Activated CD4-positive, CD25-positive, alpha-beta regulatory T cell treated with anti-CD3 and anti-CD28 coated beads, Interleukin-2, amount 50 U/mL, for 24 hours (primary cell): Measurements from ENCODE around the gene ATP4B.

Source experiments
- ATAC-seq, 2 donors: fragments of 150-1000 bp; cut with Tn5 transposase; one replicate each; pipeline ENCODE4 v1.10.0; 2021; ENCODE audit warnings: mild to moderate bottlenecking in 1 of 2, moderate library complexity in 1 of 2

The ATP4B gene

GRCh38 chr13:113657851-113658741, at the start of gene ATP4B:
Gene ATP4B (minus strand): TSS chr13:113658198. CDS start chr13:113658144, 54 bp downstream.
- no peak for ATAC-seq

GRCh38 chr13:113672002-113672651, 14.1 kb upstream of the ATP4B start:
- ATAC-seq = no peak

DNA sequence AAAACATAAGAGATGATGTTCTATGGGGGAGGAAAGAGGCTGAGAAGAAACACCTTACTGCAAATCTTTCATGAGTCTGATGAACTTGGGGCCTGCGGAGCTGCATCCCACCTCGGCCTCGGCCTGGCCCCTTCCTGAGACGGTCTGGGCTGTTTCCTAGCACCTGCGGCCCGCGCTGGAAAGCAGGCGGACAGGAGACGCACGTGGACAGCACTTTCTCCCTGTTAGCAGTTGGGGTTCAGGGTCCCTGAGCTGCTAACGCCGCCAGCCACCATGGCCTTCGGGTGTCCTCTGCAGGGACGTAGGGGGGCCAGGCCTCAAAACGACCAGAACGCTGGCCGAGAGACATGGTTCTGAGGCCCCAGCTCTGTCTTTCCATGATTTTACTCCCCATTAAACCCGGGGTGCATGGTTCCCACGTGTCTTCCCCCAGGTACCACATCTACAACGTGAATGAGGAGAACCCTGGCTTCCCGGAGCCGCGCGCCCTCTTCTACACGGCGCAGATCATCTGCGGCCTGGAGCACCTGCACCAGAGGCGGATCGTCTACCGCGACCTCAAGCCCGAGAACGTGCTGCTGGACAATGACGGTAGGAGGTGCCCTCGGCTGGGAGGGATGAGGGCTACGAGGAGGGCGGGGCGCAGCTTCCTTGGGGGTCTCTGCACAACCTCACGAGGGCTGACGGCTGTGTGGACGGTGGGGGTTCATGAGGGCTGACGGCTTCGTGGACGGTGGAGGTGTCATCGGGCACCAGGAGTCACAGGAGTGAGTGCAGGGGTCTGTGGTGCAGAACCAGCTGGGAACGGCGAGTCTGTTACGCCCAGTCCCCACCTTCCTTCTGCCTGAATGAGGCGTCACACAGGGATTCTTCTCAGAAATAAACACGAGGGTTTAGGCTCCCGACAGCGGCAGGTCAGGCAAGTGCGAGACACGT, 13.3 kb upstream of the ATP4B start:
- no peak for ATAC-seq

DNA sequence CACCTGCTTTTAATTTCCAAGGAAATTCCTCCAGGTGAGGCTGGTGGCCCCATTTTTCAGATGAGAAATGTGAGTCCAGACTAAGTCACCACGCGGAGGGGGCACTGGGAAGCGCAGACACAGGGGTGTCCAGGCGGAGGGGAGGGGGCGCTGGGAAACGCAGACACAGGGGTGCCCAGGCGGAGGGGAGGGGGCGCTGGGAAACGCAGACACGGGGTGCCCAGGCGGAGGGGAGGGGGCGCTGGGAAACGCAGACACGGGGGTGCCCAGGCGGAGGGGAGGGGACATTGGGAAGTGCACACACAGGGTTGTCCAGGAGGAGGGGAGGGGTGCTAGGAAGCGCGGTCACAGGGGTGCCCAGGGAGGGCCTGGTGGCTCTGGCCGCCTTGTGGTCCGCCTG, 12.5 kb upstream of the ATP4B start:
- no peak for ATAC-seq

DNA sequence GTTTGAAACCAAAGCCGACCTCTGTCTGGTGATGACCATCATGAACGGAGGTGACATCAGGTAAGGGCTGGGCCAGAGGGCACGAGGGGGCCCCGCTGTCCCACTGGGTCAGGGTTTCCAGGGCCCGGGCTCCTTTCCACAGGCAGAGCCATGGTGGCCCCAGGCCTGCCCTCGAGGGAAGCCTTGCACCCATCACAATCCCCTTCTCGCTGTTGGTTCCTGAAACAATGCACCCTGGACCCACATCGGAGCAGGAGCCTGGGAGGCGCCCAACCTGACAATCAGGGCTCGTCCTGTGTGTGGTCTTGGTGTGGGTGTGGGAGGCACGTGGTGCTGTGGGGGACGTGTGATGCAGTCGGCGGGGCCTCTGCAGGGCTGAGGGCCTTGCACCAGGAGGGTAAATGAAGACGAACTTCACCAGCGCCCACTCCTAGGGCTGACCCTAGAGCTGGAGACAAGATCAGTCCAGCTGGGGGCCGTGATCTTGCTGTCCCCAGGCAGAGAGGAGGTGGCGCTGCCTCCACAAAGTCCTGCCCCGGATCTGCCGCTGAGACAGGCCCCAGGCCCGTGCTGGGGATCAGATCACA, 11.8 kb upstream of the ATP4B start:
- ATAC-seq = no peak

DNA sequence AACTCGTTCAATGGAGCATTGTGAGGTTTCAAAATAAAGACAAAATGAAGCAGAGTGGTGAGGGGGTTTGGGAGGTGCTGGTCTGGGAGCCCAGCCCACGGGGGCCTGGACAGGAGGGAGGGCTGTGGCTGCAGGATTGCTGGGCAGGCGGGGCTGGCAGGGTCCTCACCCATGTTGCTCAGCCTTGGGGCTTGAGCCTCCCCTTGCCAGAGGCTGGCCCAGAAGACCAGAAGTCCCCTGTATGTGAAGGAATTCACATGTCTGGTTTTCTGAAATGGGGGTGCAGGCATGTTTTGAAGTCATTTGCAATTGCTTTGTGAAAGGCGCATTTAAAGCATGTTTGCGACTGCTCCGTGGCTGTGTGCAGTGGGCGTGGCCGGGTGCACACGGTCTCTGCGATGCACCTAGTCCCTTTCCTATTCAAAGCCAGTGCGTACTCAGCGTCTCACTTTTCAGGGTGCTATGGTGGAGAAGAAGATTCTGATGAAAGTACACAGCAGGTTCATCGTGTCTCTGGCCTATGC, 11.3 kb upstream of the ATP4B start:
- no peak for ATAC-seq

GRCh38 chr13:113668491-113668971, 10.5 kb upstream of the ATP4B start:
- no peak for ATAC-seq

GRCh38 chr13:113667771-113668490, 9.9 kb upstream of the ATP4B start:
- ATAC-seq = no peak

- ATAC-seq = no peak
Measured at GRCh38 chr13:113666951-113667701, 9.1 kb upstream of the ATP4B start, which contains the start of gene GRK1. Gene GRK1 (plus strand): TSS chr13:113667219. CDS start chr13:113667387, 168 bp downstream.

- ATAC-seq = no peak
Measured at GRCh38 chr13:113666329-113666670, 8.3 kb upstream of the ATP4B start.

DNA sequence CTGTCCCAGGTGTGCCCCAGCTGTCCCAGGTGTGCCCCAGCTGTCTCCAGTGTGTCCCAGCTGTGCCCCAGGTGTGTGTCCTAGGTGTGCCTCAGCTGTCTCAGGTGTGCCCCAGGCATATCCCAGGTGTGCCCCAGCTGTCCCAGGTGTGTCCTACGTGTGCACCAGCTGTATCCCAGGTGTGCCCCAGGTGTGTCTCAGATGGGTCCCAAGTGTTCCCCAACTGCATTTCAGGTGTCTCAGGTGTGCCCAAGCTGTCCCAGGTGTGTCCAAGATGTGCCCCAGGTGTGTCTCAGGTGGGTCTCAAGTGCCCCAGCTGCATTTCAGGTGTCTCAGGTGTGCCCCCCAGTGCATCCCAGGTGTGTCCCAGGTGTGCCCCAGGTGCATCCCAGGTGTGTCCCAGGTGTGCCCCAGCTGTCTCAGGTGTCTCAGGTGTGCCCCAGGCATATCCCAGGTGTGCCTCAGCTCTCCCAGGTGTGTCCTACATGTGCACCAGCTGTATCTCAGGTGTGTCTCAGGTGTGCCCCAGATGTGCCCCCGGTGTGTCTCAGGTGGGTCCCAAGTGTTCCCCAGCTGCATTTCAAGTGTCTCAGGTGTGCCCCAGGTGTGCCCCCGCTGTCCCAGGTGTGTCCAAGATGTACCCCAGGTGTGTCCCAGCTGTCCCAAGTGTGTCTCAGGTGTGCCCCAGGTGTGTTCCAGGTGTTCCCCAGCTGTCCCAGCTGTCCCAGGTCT, 7.8 kb upstream of the ATP4B start:
- ATAC-seq = no peak

GRCh38 chr13:113664751-113665596, 7.0 kb upstream of the ATP4B start:
- no peak for ATAC-seq

- no peak for ATAC-seq
Measured at GRCh38 chr13:113663934-113664333, 5.9 kb upstream of the ATP4B start.

GRCh38 chr13:113661509-113661908, 3.5 kb upstream of the ATP4B start:
- ATAC-seq = no peak

- no peak for ATAC-seq
Measured at GRCh38 chr13:113660066-113660465, 2.1 kb upstream of the ATP4B start.

- ATAC-seq = no peak
Measured at GRCh38 chr13:113659337-113659736, 1.3 kb upstream of the ATP4B start.

GRCh38 chr13:113658836-113659235, 838 bp upstream of the ATP4B start:
- ATAC-seq = no peak

DNA sequence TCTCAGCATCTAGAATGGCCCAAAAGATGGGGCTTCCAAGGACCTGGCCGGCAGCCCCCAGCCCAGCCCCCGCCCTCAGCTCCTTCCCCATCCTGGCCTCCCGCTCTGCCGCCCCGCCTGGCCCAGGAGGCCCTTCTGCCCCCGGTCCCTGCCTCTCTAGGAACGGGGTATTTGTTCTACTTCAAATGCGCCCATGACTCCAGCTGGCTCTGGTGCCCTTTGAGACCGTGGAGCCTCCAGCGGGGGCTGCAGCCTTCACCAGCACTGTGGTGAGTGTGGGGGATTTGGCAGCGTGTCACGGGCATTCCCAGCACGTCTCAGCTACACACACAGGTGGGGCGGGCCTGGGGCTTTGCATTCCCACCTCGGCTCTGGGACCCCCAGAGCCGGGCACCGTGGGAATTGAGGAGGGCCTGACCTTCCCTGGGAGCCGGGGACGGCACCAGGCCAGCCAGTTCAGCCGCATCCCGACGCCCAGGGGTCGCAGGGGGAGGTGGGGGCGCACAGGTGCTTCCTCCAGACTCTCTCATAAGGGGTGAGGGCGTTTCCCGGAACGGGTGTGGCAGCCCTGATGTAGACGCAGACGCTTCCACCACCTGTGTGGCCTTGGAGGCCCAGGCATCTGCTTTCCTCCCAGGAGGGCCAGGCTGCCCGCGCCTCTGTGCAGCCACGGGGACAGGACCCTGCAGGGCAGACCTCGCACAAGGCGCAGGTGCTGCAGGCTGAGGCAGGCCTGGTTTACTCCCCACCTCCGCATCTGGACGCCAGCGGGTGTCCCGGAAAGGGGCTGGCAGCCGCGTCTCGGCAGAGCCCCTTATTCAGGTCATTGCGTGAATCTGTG, 947 bp downstream of the ATP4B start:
- no peak for ATAC-seq
